ENCODE data around the gene GOLM1.

GRCh38 chr9:86097510-86098224, 1.7 kb downstream of the GOLM1 start:
- no peak for TF ChIP-seq POLR2AphosphoS5 (IDR thresholded peaks at IDR 0.05)
- TF ChIP-seq CTCF (IDR thresholded peaks at IDR 0.05): no peak
- no peak for TF ChIP-seq POLR2A (IDR thresholded peaks at IDR 0.05)
